Smooth muscle cell (in vitro differentiated cells): ENCODE data around the gene CORO2A. TPM values are rescaled to one million over a fixed set of nuclear protein-coding genes. Genes with fewer than 3 reads are reported as not detected.
"Not testable (repeated sequence)": the region's sequence is repeated elsewhere in the genome, so short reads cannot be mapped to it uniquely, and the experiment has no call there.

Experiments used
- DNase-seq: peaks from one replicate; lab custom pipeline; 2025; ENCODE audit not compliant: unreplicated experiment; lab: John Stamatoyannopoulos, UW
- H2AFZ ChIP-seq: fragments of 200-600 bp; sonication (generic); 2 replicates; pipeline ENCODE4 v1.6.0; 2016; ENCODE audit warnings: antibody characterized with exemption, low read depth, mild to moderate bottlenecking
- H3F3A ChIP-seq: fragments of 200-600 bp; sonication (generic); 2 replicates; pipeline ENCODE4 v1.6.0; 2017; ENCODE audit warnings: antibody characterized with exemption, low read depth
- H3K27ac ChIP-seq: fragments of 200-600 bp; sonication (generic); 2 replicates; pipeline ENCODE4 v1.5.1; 2016; ENCODE audit warnings: low read depth, mild to moderate bottlenecking
- H3K27me3 ChIP-seq: fragments of 200-600 bp; sonication (generic); 2 replicates; pipeline ENCODE4 v1.6.1; 2016; ENCODE audit warnings: low read depth, mild to moderate bottlenecking
- H3K36me3 ChIP-seq: fragments of 200-600 bp; sonication (generic); 2 replicates; pipeline ENCODE4 v1.5.1; 2016; ENCODE audit warnings: low read depth
- H3K4me1 ChIP-seq: fragments of 200-600 bp; sonication (generic); 2 replicates; pipeline ENCODE4 v1.5.1; 2016; ENCODE audit warnings: low read depth
- H3K4me2 ChIP-seq: fragments of 200-600 bp; sonication (generic); 2 replicates; pipeline ENCODE4 v1.6.0; 2016; ENCODE audit warnings: mild to moderate bottlenecking
- H3K4me3 ChIP-seq: fragments of 200-600 bp; sonication (generic); 2 replicates; pipeline ENCODE4 v1.5.1; 2016; ENCODE audit warnings: mild to moderate bottlenecking
- H3K79me2 ChIP-seq: fragments of 200-600 bp; sonication (generic); 2 replicates; pipeline ENCODE4 v1.6.0; 2016; ENCODE audit warnings: low read depth, mild to moderate bottlenecking
- H3K9ac ChIP-seq: fragments of 200-600 bp; sonication (generic); 2 replicates; pipeline ENCODE4 v1.6.0; 2016; ENCODE audit warnings: low read depth
- H3K9me3 ChIP-seq: fragments of 200-600 bp; sonication (generic); replicated peaks from 2 replicates; pipeline ENCODE4 v1.5.1; 2016; ENCODE audit warnings: low read depth
- H4K20me1 ChIP-seq: fragments of 200-600 bp; sonication (generic); 2 replicates; pipeline ENCODE4 v1.6.0; 2016; ENCODE audit warnings: low read depth
- WGBS: methylation state at CpG from one replicate; pipeline ENCODE4 v1.1.7; 2016; ENCODE audit warnings: low lambda C conversion rate; 5-methylcytosine and 5-hydroxymethylcytosine counted together
- polyA plus RNA-seq: library from polyadenylated mRNA; unstranded; fragments of >200 nt; fragmentation: Nextera tagmentation; extraction: Ambion mirVana; gene quantifications from 2 replicates; pipeline ENCODE4 v1.2.1, GENCODE V29; 2016
- total RNA-seq: library from RNA; depleted of rRNA; stranded (reverse); fragments of >200 nt; gene quantifications from 2 replicates; pipeline ENCODE4 v1.2.3, GENCODE V29; 2014
- TF ChIP-seq, protein P1 (sequence below): fragments of 200-600 bp; sonication (generic); IDR thresholded peaks from 2 replicates; pipeline ENCODE4 v1.5.1; 2017; ENCODE audit warnings: borderline replicate concordance, mild to moderate bottlenecking, antibody characterized with exemption; ENCODE audit not compliant: insufficient read depth, poor library complexity, severe bottlenecking

Gene CORO2A
- total and polyA plus RNA-seq, 2 experiments from 2014 or later = 4.7 to 5.8 TPM

DNA sequence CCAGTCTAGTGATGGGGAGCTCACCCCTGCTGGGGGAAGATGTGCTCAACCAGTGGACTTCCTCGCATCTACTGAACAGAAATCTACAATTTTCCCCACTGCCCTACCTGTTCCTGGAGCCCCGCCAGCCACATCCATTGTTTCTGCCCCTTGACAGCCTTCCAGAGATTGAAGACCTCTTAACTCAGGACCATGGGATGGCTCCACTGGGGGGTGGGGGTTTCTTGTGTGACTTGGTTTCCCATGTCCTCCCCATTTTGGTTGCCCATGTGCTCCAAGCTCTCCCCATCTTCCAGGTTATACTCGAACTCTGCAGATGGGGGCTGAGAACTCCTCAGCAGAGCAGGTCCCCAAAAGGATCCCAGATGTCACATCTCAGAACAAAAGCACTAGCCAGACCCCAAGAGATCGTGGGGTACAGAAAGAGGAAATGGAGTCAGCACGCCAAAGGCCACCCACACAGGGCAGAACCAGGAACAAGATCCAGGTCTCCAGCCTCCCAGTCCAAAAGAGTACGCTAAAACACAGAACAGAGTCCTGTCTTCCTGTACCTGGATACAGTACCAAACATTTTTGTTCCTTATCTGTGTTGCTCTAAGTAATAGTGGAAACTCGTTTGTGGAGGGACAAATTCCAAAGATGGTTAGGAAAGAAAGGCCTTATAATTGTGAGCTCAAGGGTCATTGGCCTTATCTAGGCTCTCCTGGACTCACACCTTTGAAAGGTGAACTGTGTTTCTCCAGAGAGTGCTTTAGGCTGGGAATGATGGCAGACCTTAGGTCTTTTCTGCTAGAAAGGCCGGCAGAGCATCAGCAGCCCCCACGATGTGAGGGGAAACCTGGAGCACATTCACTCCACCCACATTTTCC is 15.8 kb downstream of the CORO2A start:
- Histone ChIP-seq H3K27me3 (no peaks in the 10 kb centered on the region), H3K9ac (no peak overlapping the region), H2AFZ (no peak overlapping the region), H3K4me3 (no peak overlapping the region), H4K20me1 (no peaks in the 10 kb centered on the region), H3K79me2 (peaks cover 5% of the 10 kb centered on the region), H3K36me3 (no peaks in the 10 kb centered on the region), H3F3A (no peaks in the 10 kb centered on the region), H3K4me1 (no peaks in the 10 kb centered on the region), H3K4me2 (no peak overlapping the region), H3K27ac (no peak overlapping the region), H3K9me3 (no peaks in the 10 kb centered on the region)
- 89% methylated on average over 9 of the region's 9 CpGs for WGBS
- TF ChIP-seq, protein P1, sequence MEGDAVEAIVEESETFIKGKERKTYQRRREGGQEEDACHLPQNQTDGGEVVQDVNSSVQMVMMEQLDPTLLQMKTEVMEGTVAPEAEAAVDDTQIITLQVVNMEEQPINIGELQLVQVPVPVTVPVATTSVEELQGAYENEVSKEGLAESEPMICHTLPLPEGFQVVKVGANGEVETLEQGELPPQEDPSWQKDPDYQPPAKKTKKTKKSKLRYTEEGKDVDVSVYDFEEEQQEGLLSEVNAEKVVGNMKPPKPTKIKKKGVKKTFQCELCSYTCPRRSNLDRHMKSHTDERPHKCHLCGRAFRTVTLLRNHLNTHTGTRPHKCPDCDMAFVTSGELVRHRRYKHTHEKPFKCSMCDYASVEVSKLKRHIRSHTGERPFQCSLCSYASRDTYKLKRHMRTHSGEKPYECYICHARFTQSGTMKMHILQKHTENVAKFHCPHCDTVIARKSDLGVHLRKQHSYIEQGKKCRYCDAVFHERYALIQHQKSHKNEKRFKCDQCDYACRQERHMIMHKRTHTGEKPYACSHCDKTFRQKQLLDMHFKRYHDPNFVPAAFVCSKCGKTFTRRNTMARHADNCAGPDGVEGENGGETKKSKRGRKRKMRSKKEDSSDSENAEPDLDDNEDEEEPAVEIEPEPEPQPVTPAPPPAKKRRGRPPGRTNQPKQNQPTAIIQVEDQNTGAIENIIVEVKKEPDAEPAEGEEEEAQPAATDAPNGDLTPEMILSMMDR = no peak
- no peak for DNase-seq

DNA sequence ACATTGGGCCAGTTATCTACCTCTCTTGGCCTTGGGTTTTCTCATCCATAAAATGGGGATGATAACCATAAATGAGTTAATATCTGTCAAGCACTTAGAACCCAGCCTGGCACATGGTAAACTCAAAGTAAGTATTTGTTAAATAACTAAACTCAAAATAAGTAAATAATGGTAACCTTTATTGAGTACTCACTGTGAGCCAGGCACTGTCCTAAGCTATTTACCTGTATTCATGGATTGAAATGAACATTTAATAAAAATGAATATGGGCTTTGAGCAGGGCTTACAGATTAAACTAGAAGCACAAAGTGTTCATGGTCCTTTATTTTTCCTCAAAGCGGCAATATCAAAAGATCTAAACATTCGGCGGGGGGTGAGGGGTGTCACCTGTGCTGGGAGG is 16.7 kb downstream of the CORO2A start:
- Histone ChIP-seq H3K36me3 (no peaks in the 10 kb centered on the region), H3K9ac (no peak overlapping the region), H3K4me3 (no peak overlapping the region), H4K20me1 (no peaks in the 10 kb centered on the region), H3K4me1 (no peaks in the 10 kb centered on the region), H2AFZ (no peak overlapping the region), H3K4me2 (no peak overlapping the region), H3K9me3 (no peaks in the 10 kb centered on the region), H3F3A (no peaks in the 10 kb centered on the region), H3K27ac (no peak overlapping the region), H3K79me2 (peaks cover 2% of the 10 kb centered on the region), H3K27me3 (no peaks in the 10 kb centered on the region)
- WGBS = 98% methylated on average over 3 of the region's 3 CpGs
- TF ChIP-seq, protein P1 = no peak
- no peak for DNase-seq

DNA sequence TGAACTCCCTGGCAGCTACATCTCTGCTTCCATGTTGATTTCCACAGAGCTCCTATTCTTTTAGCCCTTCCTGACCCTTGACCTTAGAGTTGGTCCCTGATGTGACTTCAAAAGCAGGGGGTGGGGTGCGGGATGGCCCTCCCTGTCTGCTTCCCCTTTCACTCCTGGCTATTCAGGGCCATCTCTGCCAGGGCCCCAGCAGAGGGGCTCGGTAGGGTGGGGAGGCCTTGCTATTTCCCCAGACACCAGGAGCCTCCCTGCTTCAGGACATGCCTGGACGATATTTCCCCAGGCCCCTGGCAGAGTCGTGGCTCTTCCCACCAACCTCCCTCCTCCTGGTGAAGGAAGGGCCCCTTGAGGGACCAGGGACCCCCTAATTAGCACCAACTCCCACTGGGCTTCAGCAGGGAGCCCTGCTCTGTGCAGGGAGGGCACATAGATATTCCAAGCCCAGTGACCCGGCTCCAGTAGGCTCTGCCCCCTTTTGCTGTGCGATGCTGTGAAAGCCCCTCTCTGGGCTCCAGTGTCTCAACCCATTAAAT is 17.3 kb downstream of the CORO2A start:
- 75% methylated on average over 6 of the region's 6 CpGs for WGBS
- Histone ChIP-seq H3K9me3 (no peaks in the 10 kb centered on the region), H3K79me2 (no peaks in the 10 kb centered on the region), H2AFZ (no peak overlapping the region), H3K27me3 (no peaks in the 10 kb centered on the region), H3F3A (no peaks in the 10 kb centered on the region), H3K27ac (no peak overlapping the region), H3K9ac (no peak overlapping the region), H3K4me2 (no peak overlapping the region), H3K4me3 (no peak overlapping the region), H3K4me1 (no peaks in the 10 kb centered on the region), H3K36me3 (no peaks in the 10 kb centered on the region), H4K20me1 (no peaks in the 10 kb centered on the region)
- TF ChIP-seq, protein P1 = no peak
- no peak for DNase-seq

DNA sequence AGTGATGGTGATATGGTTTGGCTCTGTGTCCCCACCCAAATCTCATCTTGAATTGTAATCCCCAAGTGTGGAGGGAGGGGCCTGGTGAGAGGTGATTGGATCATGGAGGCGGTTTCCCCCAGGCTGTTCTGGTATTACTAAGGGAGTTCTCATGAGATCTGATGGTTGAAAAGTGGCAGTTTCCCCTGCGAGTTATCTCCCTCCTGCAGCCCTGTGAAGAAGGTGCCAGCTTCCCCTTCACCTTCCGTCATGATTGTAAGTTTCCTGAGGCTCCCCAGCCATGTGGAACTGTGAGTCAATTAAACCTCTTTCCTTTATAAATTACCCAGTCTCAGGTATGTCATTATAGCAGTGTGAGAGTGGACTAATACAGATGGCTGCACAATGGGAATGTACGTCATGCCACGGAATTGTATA is 17.9 kb downstream of the CORO2A start:
- H2AFZ ChIP-seq, DNase-seq, H4K20me1 ChIP-seq, H3K9ac ChIP-seq, H3K36me3 ChIP-seq, H3K9me3 ChIP-seq, H3K27me3 ChIP-seq, H3K27ac ChIP-seq, H3K4me3 ChIP-seq, H3F3A ChIP-seq, H3K4me1 ChIP-seq, H3K79me2 ChIP-seq, H3K4me2 ChIP-seq: not testable (repeated sequence)
- 97% methylated on average over 5 of the region's 5 CpGs for WGBS
